H9 (cell line): ENCODE data around the gene PGAM4. TPM values are rescaled to one million over a fixed set of nuclear protein-coding genes. Genes with fewer than 3 reads are reported as not detected.

Source experiments
- DNase-seq: peaks from one replicate; pipeline ENCODE4 v3.0.0-alpha.2; 2017
- H2AFZ ChIP-seq: one replicate; pipeline ENCODE4 v1.6.1; 2013; ENCODE audit warnings: mild to moderate bottlenecking, low read length, control low read depth, moderate library complexity
- H2AK5ac ChIP-seq: 2 replicates; pipeline ENCODE4 v1.6.1; 2013; ENCODE audit warnings: low read length, control low read depth, mixed read lengths; ENCODE audit not compliant: insufficient read length
- H2BK120ac ChIP-seq: one replicate; pipeline ENCODE4 v1.6.1; 2013; ENCODE audit warnings: low read depth, mild to moderate bottlenecking, low read length, control low read depth, inconsistent platforms; ENCODE audit not compliant: poor library complexity, severe bottlenecking
- H2BK12ac ChIP-seq: 2 replicates; pipeline ENCODE4 v1.6.1; 2013; ENCODE audit warnings: low read length, control low read depth, mixed read lengths, low read depth; ENCODE audit not compliant: insufficient read length
- H2BK15ac ChIP-seq: 2 replicates; pipeline ENCODE4 v1.6.1; 2013; ENCODE audit warnings: low read depth, low read length, control low read depth
- H2BK20ac ChIP-seq: one replicate; pipeline ENCODE4 v1.6.1; 2013; ENCODE audit warnings: low read depth, mild to moderate bottlenecking, low read length, control low read depth, inconsistent platforms; ENCODE audit not compliant: poor library complexity, severe bottlenecking
- H2BK5ac ChIP-seq: 2 replicates; pipeline ENCODE4 v1.6.1; 2013; ENCODE audit warnings: low read length, control low read depth, mixed read lengths; ENCODE audit not compliant: insufficient read length
- H3K14ac ChIP-seq: 2 replicates; pipeline ENCODE4 v1.6.1; 2013; ENCODE audit warnings: low read length, control low read depth; ENCODE audit not compliant: insufficient read depth
- H3K18ac ChIP-seq: 2 replicates; pipeline ENCODE4 v1.6.1; 2013; ENCODE audit warnings: low read depth, mild to moderate bottlenecking, mixed read lengths, low read length, control low read depth; ENCODE audit not compliant: insufficient read length
- H3K23ac ChIP-seq: 2 replicates; pipeline ENCODE4 v1.6.1; 2013; ENCODE audit warnings: low read length, control low read depth, mixed read lengths, low read depth; ENCODE audit not compliant: insufficient read length
- H3K23me2 ChIP-seq: 2 replicates; pipeline ENCODE4 v1.6.1; 2013; ENCODE audit warnings: low read depth, mild to moderate bottlenecking, mixed read lengths, low read length, control low read depth; ENCODE audit not compliant: insufficient read length, poor library complexity, severe bottlenecking
- H3K27ac ChIP-seq: 2 replicates; pipeline ENCODE4 v1.5.1; 2013; ENCODE audit warnings: low read length, control low read depth, mixed read lengths, low read depth; ENCODE audit not compliant: insufficient read length
- H3K27me3 ChIP-seq: 2 replicates; pipeline ENCODE4 v1.6.1; 2013; ENCODE audit warnings: low read length, control low read depth, inconsistent platforms; ENCODE audit not compliant: insufficient read depth
- H3K4ac ChIP-seq: 2 replicates; pipeline ENCODE4 v1.6.1; 2013; ENCODE audit warnings: low read depth, mild to moderate bottlenecking, control low read depth, inconsistent platforms, low read length, moderate library complexity
- H3K4me1 ChIP-seq: 2 replicates; pipeline ENCODE4 v1.6.1; 2013; ENCODE audit warnings: low read length, control low read depth, inconsistent platforms; ENCODE audit not compliant: insufficient read depth
- H3K4me2 ChIP-seq: 2 replicates; pipeline ENCODE4 v1.6.1; 2013; ENCODE audit warnings: low read length, control low read depth, mixed read lengths; ENCODE audit not compliant: insufficient read length, insufficient read depth
- H3K56ac ChIP-seq: 2 replicates; pipeline ENCODE4 v1.6.1; 2013; ENCODE audit warnings: low read depth, mild to moderate bottlenecking, mixed read lengths, low read length, control low read depth; ENCODE audit not compliant: insufficient read length
- H3K79me1 ChIP-seq: 2 replicates; pipeline ENCODE4 v1.6.1; 2013; ENCODE audit warnings: low read depth, mild to moderate bottlenecking, moderate library complexity, low read length, control low read depth, inconsistent platforms; ENCODE audit not compliant: insufficient read depth, poor library complexity, severe bottlenecking
- H3K79me2 ChIP-seq: 2 replicates; pipeline ENCODE4 v1.6.1; 2013; ENCODE audit warnings: low read length, control low read depth, inconsistent platforms; ENCODE audit not compliant: insufficient read depth
- H3K9ac ChIP-seq: 2 replicates; pipeline ENCODE4 v1.6.1; 2013; ENCODE audit warnings: low read length, control low read depth, mixed read lengths; ENCODE audit not compliant: insufficient read length; ENCODE audit errors: extremely low read depth
- H3K9me3 ChIP-seq: one replicate; pipeline ENCODE4 v1.6.1; 2013; ENCODE audit warnings: low read depth, low read length, inconsistent platforms; ENCODE audit not compliant: control insufficient read depth
- H3T11ph ChIP-seq: one replicate; pipeline ENCODE4 v1.6.1; 2013; ENCODE audit warnings: mild to moderate bottlenecking, low read length, control low read depth, inconsistent platforms
- H4K20me1 ChIP-seq: one replicate; pipeline ENCODE4 v1.6.1; 2013; ENCODE audit not compliant: control insufficient read depth, insufficient read length, insufficient read depth
- H4K5ac ChIP-seq: 2 replicates; pipeline ENCODE4 v1.6.1; 2013; ENCODE audit warnings: low read depth, mild to moderate bottlenecking, mixed read lengths, low read length, control low read depth; ENCODE audit not compliant: insufficient read length
- H4K8ac ChIP-seq: replicated peaks from 2 replicates; pipeline ENCODE4 v1.6.1; 2013; ENCODE audit warnings: low read length, control low read depth, mixed read lengths, low read depth; ENCODE audit not compliant: insufficient read length
- H4K91ac ChIP-seq: 2 replicates; pipeline ENCODE4 v1.6.1; 2013; ENCODE audit warnings: low read depth, mild to moderate bottlenecking, moderate library complexity, mixed read lengths, low read length, control low read depth; ENCODE audit not compliant: insufficient read length
- H3K27ac Mint-ChIP-seq, 3 experiments: 2 replicates in 2 of 3; 3 replicates in 1 of 3; pipeline ENCODE4 v1.8.0; 2020 to 2021; ENCODE audit warnings: mixed read lengths in 3 of 3, mild to moderate bottlenecking in 1 of 3, moderate library complexity in 1 of 3
- H3K27me3 Mint-ChIP-seq: 2 replicates; pipeline ENCODE4 v1.8.0; 2021; ENCODE audit warnings: low read depth, mild to moderate bottlenecking, moderate library complexity, mixed read lengths
- H3K36me3 Mint-ChIP-seq, 3 experiments: 2 replicates in 2 of 3; 3 replicates in 1 of 3; pipeline ENCODE4 v1.8.0; 2020 to 2021; ENCODE audit warnings: low read depth in 3 of 3, mixed read lengths in 3 of 3; ENCODE audit not compliant: insufficient read depth in 1 of 3
- H3K4me1 Mint-ChIP-seq, 2 experiments: 2 replicates each; pipeline ENCODE4 v1.8.0; 2020; ENCODE audit warnings: mixed read lengths in 2 of 2
- H3K4me3 Mint-ChIP-seq, 2 experiments: 2 replicates in 1 of 2; 3 replicates in 1 of 2; pipeline ENCODE4 v1.8.0; 2020 to 2021; ENCODE audit warnings: mild to moderate bottlenecking in 2 of 2, mixed read lengths in 2 of 2, moderate library complexity in 1 of 2
- H3K9me3 Mint-ChIP-seq, 2 experiments: 2 replicates in 1 of 2; 3 replicates in 1 of 2; pipeline ENCODE4 v1.8.0; 2020; ENCODE audit warnings: mild to moderate bottlenecking in 2 of 2, mixed read lengths in 2 of 2, moderate library complexity in 1 of 2
- WGBS: extraction: QIAGEN DNeasy Blood & Tissue Kit; methylation state at CpG from one replicate; pipeline ENCODE4 v1.1.7; 2013; ENCODE audit warnings: missing lambda C conversion rate, low lambda C conversion rate, mixed read lengths; ENCODE audit not compliant: insufficient read length; ENCODE audit errors: extremely low coverage; 5-methylcytosine and 5-hydroxymethylcytosine counted together
- total RNA-seq: library from RNA; stranded (reverse); gene quantifications from 2 replicates; pipeline ENCODE4 v1.2.1, GENCODE V29; 2021
- TF ChIP-seq, protein P1 (sequence below): fragments of 200-600 bp; sonication (generic); conservative IDR thresholded peaks from 3 replicates; pipeline ENCODE4 v1.8.0; 2021; ENCODE audit warnings: antibody characterized with exemption, mild to moderate bottlenecking

Gene PGAM4
- total RNA-seq, 1 experiment from 2014 or later = 0.52 TPM

DNA sequence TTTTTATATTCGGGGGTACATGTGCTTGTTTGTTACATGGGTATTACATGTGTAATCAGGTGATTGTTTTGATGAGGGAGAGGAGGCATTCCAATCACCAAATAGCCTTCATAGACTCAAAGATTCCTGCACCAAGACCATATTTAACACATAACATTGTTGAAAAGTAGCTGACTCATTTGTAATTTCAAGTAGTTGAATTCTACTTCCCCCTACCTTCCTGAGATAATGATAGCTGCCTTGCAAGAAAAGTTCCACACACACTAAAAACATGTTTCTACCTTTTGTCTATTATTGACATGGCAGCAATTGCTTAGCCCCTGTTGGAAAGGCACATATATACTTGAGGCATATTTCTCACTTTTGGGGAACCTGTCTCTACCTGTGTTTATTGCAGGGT is 16.1 kb downstream of the PGAM4 start:
- Histone ChIP-seq H4K91ac (no peak overlapping the region), H3K79me2 (no peaks in the 10 kb centered on the region), H2BK5ac (no peak overlapping the region), H3K79me1 (no peaks in the 10 kb centered on the region), H3K4ac (no peak overlapping the region), H3K27ac (no peak overlapping the region), H3T11ph (no peak overlapping the region), H3K4me2 (no peak overlapping the region), H2BK15ac (no peak overlapping the region), H2BK12ac (no peak overlapping the region), H4K20me1 (no peaks in the 10 kb centered on the region), H2BK20ac (no peak overlapping the region), H3K14ac (no peak overlapping the region), H2AK5ac (no peak overlapping the region), H2BK120ac (no peak overlapping the region), H4K8ac (no peak overlapping the region), H3K27me3 (no peaks in the 10 kb centered on the region), H2AFZ (no peak overlapping the region), H3K23me2 (no peaks in the 10 kb centered on the region), H4K5ac (no peak overlapping the region), H3K18ac (no peak overlapping the region), H3K4me1 (no peaks in the 10 kb centered on the region), H3K23ac (no peak overlapping the region), H3K9me3 (peaks cover 7% of the 10 kb centered on the region), H3K56ac (no peak overlapping the region), H3K9ac (no peak overlapping the region)
- H3K4me3 Mint-ChIP-seq = no peak overlapping the region
- H3K9me3 Mint-ChIP-seq = peaks cover 41 to 46% of the 10 kb centered on the region in 2 experiments
- no CpG with 5 or more reads among the region's 1 CpG for WGBS
- no peak overlapping the region for H3K27ac Mint-ChIP-seq
- peaks cover 0 to 8% (median 0%) of the 10 kb centered on the region in 3 experiments; a peak in 2 of 7 replicates for H3K36me3 Mint-ChIP-seq
- DNase-seq = no peak
- TF ChIP-seq, protein P1, sequence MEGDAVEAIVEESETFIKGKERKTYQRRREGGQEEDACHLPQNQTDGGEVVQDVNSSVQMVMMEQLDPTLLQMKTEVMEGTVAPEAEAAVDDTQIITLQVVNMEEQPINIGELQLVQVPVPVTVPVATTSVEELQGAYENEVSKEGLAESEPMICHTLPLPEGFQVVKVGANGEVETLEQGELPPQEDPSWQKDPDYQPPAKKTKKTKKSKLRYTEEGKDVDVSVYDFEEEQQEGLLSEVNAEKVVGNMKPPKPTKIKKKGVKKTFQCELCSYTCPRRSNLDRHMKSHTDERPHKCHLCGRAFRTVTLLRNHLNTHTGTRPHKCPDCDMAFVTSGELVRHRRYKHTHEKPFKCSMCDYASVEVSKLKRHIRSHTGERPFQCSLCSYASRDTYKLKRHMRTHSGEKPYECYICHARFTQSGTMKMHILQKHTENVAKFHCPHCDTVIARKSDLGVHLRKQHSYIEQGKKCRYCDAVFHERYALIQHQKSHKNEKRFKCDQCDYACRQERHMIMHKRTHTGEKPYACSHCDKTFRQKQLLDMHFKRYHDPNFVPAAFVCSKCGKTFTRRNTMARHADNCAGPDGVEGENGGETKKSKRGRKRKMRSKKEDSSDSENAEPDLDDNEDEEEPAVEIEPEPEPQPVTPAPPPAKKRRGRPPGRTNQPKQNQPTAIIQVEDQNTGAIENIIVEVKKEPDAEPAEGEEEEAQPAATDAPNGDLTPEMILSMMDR = no peak
- H3K4me1 Mint-ChIP-seq = no peaks in the 10 kb centered on the region
- H3K27me3 Mint-ChIP-seq = no peaks in the 10 kb centered on the region
